NCI-H526 (cell line): ENCODE measurements around the gene MDM2.
"Not testable (repeated sequence)": the region's sequence is repeated elsewhere in the genome, so short reads cannot be mapped to it uniquely, and the experiment has no call there.

Source experiments
- DNase-seq, 2 experiments: peaks; one replicate each; lab custom pipeline; 2025; lab: John Stamatoyannopoulos, UW

Gene MDM2

DNA sequence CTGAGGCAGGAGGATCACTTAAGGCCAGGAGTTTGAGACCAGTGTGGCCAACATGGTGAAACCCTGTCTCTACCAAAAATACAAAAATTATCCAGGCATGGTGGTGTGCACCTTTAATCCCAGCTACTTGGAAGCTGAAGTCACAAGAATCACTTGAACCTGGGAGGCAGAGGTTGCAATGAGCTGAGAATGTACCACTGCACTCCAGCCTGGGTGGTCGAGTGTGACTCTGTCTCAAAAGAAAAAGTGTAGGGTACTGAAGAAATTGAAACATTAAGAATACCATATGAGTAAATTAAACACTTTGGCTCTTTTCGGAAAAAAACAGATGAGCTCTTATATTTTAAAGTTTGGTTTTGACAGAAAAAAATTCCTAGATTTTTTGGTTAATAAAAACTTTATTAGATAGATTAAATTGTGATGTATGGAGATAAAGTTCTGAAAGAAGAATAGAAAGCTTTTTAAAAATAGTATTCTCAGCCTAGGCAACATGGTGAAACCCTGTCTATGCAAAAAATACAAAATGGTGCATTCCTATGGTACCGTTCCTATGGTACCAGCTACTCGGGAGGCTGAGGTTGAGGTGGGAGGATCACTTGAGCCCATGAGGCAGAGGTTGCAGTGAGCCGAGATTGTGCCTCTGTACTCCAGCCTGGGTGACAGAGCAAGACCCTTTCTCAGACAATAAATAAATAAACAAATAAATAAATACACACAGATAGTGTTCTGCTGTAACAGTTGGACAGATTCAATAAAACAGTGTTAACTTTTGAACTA is 20.1 kb downstream of the MDM2 start:
- no peak for DNase-seq

DNA sequence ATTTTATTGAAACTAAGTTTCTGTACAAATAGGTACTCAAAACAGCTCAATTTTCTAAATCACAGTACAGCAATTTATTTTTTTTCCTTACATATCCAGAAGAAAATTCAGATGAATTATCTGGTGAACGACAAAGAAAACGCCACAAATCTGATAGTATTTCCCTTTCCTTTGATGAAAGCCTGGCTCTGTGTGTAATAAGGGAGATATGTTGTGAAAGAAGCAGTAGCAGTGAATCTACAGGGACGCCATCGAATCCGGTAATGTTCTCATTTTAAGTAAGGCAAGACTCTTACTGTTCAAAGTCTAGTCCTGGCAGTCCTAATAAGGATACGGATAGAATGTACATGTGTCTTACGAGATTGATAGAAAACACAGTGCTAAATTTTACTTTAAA is 20.7 kb downstream of the MDM2 start:
- no peak for DNase-seq

DNA sequence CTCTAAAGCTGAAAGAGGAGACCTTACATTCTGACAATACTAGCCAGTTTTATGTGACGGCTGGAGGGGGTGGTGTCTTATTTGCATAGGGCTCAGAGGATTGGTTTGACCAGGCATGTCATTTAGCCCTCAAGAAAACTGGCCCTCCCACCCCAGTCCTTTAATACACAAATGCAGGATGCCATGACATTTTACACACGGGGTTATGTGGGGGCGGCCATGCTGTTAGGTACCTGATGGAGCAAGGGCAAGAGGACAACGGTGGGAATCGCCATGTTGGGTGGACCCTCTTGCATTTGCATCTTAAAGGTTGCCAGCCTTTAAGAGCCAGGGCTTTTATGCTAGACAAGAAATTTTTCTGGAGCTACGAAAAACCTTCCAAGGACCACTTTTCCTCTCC is 23.3 kb downstream of the MDM2 start:
- DNase-seq: peak in 1 of 2 experiments; percentile 23

DNA sequence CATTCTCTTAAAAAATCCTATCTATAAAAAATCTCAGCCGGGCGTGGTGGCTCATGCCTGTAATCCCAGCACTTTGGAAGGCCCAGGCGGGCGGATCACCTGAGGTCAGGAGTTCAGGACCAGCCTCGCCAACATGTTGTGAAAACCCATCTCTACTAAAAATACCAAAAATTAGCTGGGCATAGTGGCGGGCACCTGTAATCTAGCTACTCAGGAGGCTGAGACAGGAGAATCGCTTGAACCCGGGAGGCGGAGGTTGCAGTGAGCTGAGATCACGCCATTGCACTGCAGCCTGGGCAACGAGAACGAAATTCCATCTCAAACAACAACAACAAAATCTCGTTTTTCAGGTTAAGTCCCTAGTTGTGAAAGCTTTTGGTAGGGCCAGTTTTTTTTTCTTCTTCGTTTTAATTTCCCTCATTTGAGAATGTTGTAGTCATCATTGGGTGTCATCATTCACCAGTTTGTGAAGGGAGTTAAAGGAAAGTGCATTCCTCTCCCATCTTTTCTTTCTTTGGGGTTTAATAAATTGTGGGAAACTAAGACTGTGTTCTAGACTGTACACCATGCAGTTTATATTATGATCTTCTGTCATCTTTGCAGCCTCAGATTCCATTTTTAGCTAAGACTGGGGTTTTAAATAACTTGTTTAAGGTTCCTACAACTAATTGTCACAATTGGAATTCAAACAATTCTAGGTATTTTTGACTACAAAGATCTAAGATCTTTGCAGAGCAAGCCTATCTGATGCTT is 23.9 kb downstream of the MDM2 start:
- no peak for DNase-seq

DNA sequence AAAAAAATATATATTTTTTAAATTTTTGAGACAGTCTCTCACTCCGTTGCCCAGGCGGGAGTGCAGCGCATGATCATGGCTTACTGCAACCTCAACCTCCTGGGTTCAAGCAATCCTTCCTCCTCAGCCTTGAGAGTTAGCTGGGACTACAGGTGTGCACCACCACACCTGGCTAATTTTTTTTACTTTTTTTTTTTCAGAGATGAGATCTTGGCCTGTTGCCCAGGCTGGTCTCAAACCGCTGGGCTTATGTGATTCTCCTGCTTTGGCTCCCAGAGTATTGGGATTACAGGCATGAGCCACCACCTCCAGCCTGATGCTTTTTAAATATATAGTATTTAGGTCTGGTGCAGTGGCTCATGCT is 24.5 kb downstream of the MDM2 start:
- DNase-seq: no peak

DNA sequence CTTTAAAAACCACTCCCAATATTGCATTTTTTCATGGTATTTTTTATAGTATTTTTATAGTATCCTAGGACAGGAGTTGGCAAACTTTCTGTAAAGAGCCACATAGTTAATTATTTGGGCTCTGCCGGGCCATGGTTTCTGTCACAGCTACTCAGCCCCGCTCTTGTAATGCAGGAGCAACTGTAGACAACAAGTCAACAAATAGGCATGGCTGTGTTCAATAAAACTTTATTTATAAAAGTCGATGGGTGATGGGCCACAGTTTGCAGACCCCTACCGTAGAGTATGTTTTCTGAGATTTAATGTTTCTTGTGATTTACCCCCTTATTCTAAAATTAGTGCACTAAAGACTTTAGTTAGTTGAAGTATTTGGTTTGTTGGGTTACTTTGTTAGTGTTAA is 25.5 kb downstream of the MDM2 start:
- DNase-seq: no peak

DNA sequence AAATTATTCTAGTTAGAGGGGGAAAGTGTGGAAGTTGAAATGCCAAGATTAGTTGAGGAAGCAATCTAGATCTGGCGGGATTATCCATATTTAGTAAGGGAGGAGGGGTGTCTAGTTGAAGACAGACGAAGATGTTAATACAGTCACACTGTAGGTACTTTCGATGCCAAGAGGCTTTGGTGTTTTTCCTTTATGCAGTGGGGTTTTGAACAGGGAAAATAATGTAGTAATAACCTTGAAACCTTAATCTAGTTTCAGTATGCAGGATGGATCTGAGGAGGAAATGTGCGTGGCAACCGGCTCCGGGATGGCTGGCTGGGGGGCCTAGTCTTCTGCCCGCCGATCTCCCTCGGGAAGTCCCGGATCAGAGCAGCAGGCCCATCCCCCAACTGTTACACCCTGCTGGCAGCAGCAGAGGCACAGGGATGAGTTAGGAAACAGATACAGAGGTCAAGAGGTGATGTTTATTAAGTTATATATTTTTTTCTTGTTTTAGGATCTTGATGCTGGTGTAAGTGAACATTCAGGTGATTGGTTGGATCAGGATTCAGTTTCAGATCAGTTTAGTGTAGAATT is 27.4 kb downstream of the MDM2 start:
- DNase-seq: peak in 1 of 2 experiments; percentile 9

DNA sequence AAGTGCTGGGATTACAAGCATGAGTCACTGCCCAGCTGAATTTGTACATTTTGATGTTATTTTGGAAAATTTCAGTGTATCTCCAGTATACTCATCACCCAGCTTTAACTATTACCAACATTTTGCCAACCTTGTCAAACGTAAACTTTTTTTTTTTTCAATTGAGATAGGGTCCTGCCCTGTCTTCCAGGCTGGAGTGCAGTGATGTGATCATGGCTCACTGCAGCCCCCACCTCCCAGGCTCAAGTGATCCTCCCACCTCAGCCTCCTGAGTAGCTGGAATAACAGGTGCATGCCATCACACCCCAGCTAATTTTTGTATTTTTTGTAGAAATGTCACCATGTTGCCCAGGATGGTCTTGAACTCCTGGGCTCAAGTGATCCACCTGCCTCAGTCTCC is 29.2 kb downstream of the MDM2 start:
- DNase-seq: no peak

DNA sequence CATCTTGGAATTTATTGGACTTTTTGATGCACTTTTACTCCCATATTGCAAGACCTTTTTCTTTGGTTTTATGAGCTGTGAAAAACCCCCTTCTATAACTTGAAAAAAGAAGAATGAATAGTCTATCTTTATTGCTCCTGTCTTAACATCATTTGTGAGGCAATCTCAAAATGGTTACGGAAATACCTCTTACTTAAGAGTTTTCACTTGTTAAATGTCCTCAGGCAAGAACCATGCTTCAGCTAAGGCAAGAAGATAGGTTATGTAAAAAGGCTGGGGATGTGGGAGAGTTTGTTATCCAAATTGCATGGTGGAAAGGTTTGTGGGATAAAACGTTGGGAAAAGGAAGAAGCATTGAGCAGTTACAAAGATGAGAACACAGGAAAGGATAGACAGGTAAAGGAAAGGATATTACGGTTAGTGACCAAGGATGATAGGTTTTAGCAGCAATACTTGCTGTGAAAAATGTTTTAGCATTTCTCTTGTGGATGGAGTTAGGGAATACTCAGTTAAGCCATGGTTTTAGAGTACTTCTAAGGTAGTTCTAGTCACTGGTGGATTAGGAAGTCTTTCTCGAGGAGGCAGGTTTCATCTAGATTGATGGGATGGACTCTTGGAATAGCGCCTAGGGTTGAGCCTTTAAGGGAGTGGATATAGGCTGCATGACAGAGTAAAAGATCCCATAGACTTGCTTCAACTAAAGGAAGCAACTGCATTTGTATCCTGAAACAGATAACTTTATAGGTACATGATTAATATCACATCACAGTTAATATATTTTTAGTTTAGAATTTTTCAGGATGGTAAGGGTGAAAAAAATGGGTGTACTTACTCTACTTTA is 30.3 kb downstream of the MDM2 start:
- DNase-seq: no peak

DNA sequence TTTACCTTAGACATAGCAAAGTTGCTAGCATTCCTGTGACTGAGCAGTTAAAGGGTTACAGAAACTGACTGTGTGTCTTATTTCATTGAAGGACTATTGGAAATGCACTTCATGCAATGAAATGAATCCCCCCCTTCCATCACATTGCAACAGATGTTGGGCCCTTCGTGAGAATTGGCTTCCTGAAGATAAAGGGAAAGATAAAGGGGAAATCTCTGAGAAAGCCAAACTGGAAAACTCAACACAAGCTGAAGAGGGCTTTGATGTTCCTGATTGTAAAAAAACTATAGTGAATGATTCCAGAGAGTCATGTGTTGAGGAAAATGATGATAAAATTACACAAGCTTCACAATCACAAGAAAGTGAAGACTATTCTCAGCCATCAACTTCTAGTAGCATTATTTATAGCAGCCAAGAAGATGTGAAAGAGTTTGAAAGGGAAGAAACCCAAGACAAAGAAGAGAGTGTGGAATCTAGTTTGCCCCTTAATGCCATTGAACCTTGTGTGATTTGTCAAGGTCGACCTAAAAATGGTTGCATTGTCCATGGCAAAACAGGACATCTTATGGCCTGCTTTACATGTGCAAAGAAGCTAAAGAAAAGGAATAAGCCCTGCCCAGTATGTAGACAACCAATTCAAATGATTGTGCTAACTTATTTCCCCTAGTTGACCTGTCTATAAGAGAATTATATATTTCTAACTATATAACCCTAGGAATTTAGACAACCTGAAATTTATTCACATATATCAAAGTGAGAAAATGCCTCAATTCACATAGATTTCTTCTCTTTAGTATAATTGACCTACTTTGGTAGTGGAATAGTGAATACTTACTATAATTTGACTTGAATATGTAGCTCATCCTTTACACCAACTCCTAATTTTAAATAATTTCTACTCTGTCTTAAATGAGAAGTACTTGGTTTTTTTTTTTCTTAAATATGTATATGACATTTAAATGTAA is 31.5 kb downstream of the MDM2 start:
- no peak for DNase-seq

DNA sequence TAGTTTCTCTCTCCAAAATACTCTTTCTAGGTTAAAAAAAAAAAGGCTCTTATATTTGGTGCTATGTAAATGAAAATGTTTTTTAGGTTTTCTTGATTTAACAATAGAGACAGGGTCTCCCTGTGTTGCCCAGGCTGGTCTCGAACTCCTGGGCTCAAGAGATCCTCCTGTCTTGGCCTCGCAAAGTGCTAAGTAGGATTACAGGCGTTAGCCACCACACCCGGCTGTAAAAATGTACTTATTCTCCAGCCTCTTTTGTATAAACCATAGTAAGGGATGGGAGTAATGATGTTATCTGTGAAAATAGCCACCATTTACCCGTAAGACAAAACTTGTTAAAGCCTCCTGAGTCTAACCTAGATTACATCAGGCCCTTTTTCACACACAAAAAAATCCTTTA is 33.2 kb downstream of the MDM2 start:
- DNase-seq: not testable (repeated sequence)

DNA sequence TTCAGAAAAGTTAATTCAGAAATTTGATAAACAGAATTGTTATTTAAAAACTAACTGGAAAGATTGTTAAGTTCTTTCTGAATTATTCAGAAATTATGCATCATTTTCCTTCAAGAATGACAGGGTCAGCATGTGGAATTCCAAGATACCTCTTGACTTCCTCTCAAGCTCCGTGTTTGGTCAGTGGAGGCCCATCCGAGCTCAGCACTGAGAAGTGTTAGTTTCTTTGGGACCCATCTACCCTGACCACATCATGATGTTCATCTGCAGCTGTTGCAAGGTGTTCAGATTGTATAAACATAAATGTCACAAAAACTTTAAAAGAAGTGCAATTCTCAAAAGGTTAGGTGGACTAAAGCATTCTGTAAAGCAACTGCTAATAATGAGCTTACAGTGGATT is 33.7 kb downstream of the MDM2 start:
- no peak for DNase-seq

DNA sequence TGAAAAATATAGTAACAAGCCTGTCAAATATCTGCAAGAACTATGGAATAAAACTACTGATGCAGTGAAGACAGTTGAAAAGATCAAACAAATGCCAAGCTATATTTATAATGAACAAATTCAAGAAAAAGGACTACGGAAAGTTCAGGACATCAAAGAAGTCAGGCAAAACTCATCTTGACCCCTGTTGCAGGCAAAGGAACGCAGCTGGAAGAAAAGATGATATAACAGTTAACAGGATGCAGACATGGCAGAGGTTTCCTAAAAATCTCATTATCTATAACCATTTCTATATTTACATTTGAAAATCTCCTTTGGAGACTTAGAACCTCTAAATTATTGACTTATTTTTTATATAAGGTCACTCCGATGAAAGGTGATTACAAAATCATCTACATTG is 34.1 kb downstream of the MDM2 start:
- DNase-seq: no peak

DNA sequence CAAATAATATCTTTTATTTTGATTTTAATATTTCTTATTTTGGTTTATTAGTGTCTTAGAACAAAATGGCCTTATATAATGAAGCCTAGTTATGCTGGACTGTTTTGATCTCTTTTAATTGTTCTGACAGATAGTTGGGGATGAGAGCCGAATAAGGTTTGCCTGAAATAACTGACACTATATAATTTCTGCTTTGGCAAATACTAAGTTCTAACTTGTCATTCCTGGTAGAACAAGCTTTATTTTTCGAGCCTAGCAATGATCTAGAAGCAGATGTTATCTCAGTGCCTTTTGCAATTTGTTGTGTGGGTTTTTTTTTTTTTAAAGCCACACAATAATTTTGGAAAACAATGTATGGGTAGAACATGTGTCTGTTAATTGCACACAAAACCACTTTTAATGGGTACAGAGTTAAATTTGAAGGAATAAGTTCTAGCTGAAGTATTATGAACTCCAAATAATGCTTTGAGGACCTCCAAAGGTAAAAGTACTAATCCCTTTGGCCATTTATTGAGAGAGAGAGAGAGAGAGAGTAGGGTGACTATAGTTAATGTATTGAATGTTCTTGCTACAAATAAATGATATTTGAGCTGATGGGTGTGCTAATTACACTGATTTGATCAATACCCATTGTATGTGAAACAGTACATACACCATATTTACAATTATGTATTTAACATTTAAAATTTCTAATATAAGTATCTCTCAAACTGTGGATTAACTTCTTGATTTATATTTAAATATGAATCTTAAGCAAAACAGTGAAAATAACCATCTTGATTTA is 35.0 kb downstream of the MDM2 start:
- no peak for DNase-seq

DNA sequence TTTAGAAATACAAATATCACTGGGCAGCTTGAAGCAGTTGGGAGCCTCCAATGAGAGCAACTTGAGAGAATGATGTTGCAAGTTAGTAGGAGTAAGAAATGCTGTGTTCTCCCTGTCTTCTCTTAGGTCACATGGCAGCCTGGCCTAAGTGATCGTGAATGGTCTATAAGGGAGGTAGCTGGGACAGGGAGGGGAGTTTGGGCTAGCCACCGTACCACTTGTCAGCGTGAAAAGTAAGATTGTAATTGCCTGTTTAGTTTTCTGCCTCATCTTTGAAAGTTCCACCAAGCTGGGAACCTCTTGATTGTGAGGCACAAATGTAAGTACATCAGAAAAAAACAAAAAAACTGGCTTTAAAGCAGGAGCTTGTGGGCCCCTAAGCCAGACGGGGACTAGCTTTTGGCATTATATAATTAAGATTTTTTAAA is 36.4 kb downstream of the MDM2 start:
- no peak for DNase-seq

DNA sequence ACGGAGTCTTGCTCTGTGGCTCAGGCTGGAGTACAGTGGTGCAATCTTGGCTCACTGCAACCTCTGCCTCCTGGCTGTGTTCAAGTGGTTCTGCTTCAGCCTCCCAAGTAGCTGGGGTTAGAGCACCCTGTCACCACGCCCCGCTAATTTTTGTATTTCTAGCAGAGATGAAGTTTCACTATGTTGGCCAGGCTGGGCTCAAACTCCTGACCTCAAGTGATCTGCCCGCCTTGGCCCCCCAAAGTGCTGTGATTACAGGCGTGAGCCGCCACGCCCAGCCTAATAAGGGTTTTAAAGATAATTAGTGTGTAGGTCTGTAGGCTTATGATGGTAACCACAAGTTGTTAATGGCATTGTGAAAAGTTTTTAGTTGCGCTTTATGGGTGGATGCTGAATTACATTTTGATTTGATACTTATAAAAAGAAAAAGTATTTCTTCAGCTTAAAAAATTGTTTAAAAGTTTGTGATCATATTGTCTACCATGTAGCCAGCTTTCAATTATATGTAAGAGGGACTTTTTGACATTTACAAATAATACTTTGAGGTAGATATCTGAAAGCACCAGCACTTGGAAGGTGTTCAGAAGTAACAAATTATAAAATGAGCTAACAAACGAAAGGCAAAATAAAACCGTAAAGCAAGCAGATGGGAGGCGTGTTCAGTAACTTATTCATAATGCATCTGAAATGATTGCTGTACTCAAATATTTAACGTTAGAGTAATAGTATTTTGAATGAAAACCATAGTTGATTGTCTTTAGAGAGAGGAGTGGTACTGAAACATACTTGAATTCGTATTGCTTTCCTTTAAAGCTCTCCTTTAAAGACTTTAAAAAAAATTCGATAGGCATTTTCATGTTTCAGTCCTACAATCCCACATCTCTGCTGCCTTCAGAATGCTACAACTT is 37.1 kb downstream of the MDM2 start:
- DNase-seq: no peak

DNA sequence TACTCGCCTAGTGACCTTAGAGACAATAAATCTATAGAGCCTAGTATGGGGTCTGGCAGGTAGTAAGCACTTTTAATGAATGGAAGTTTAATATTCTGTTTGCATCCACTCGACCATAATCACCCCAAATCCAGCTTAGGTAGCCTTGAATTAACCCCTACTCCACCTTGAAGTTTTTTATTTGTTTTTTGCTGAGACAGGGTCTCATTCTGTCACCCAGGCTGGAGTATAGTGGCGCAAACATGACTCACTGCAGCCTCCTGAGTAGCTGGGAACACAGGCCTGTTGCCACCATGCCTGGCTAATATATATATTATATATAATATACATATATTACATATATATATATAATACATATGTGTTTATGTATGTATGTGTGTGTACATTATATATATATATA is 38.8 kb downstream of the MDM2 start:
- no peak for DNase-seq

DNA sequence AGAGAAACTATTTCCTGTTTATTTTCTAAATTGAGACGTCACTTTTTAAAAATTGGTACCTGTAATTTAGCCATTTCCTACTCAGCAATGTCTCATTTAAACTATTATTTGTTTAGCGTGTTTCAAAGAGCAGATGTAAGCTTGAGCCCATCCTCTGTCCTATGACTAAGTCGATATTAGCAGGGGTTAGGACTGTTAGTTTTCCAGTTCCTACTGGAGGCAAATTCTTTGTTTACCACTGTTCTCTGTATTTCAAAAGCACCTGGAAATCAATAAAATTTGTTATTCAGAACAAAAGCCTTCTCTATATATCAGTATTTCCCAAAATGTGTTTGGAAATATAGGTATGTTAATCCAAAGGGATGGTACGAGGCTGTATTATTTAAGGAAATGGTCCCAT is 42.4 kb downstream of the MDM2 start:
- DNase-seq: no peak

DNA sequence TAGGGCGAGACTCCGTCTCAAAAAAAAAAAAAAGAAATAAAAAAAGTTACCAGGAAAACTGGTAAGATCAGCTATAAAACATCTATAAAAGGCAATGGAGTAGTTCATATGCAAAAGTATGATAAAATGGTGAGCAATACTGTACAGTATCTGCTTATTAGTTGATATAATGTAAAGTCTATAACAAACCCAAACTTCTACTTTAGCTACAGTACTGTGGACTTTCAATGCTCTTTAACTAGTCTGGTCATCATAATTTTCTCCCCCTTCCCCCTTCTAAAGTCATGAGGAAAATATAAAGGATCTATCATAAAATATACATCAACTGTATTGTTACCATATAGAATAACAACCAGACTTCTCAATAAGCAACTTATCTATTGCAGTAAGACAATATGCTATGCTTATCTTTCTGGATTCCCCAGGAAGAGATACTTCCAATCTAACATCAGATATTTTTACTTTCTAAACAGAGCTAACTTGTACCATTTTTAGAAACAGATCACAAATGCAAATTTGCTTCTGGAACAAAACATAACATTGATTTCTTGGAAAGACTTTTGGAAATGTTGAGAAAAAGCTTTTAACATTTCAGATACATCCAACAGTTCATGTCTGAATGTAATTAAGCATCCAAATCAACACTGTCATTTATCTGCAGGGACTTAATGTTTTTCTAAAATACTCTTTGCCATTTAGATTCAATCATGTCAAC is 43.8 kb downstream of the MDM2 start:
- DNase-seq: no peak
